GM21723 (cell line): ENCODE results near the gene MBD3L3.
"Not testable (repeated sequence)": the region's sequence is repeated elsewhere in the genome, so short reads cannot be mapped to it uniquely, and the experiment has no call there.

ENCODE experiments used
- ATAC-seq: cut with Tn5 transposase; IDR thresholded peaks from one replicate; pipeline ENCODE4 v1.9.1; 2021; ENCODE audit warnings: mild to moderate bottlenecking, moderate library complexity; ENCODE audit not compliant: unreplicated experiment

The MBD3L3 gene

DNA sequence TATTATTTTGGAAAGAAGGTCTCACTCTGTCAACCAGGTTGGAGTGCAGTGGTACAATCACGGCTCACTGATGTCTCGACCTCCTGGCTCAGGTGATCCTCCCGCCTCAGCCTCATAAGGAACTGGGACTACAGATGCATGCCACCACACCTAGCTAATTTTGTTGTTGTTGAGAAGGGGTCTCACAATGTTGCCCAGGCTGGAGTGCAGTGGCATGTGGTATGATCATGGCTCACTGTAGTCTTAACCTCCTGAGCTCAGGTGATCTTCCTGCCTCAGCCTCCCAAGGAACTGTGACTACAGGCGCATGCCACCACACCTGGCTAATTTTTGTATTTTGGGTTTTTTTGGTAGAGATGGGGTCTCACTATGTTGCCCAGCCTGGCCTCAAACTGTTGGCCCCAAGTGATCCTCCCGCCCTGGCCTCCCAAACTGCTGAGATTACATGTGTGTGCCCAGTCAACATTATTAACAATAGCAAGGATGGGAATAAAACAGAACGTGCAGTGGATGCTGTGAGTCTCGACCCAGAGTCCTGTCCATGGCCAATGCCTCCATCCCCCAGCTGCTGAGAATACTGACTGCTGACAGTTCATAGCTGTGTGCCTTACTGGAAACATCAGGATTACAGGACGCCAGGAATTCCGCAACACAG, 5.4 kb upstream of the MBD3L3 start:
- no peak for ATAC-seq

DNA sequence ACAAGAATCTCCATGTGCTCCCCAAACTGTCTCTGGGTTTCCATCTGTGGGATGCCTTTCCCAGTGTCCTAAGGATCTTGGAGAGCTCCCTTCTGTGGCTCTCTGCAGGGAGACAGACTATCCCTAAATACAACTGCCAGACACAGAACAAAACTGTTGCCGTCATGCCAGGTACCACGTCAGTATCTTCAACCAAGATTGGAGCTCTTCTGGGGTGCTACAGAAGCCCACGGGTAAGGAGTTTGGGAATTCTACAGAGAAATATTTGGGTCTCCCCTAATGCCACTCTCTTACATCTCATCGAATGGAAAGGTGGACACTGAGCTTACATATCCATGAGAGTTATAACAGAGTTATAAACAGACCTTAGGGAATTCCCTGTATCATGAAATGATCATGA, 4.9 kb upstream of the MBD3L3 start:
- ATAC-seq = no peak

DNA sequence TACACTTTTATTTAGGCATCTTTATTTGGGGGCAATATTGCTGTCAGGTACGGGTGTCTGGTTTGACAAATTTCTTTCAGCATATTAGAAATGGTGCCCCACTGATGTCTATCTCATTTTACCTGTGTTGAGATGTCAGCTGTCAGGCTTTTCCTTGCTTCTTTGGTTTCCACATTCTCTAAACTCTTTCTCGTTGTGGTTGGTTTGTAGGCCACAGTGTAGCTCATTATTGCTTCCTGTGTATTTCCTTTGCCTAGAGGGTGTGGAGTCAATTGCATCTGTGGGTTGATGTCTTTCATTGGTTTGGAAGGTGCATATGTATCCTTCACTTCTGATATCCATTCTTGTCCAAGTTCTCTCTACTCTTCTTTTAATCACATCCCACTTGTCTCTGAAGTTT, 1.5 kb upstream of the MBD3L3 start:
- not testable (repeated sequence) for ATAC-seq

DNA sequence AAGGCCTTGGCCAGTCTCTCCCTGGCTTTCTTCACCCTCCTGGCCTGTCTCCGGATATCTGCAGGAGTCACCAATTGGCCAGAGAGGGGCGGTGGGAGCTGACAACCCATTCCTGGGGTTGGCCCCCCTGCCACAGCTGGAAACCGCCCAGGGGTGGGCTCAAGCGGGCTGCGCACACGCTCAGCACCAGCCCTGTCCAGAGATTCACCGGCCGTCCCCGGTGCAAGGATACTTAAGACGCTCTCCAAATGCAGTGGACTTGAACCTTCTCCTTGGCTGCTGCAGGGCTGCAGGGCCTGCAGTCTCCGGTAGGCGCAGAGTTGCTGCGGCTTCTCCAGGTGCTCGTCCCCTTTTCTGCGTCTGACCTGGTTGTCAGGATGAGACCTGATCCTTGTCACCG, 2.1 kb downstream of the MBD3L3 start:
- not testable (repeated sequence) for ATAC-seq

DNA sequence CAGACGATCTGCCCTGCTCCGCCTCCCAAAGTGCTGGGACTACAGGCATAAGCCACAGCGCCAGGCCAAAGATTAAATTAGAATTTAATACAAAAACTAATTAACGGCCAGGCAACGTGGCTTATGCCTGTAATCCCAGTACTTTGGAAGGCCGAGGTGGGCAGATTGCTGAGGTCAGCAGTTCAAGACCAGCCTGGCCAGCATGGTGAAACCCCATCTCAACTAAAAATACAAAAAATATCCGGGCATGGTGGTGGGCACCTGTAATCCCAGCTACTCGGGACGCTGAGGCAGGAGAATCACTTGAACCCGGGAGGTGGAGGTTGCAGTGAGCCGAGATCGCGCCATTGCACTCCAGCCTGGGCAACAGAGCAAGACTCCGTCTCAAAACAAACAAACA, 2.8 kb downstream of the MBD3L3 start:
- ATAC-seq = not testable (repeated sequence)

DNA sequence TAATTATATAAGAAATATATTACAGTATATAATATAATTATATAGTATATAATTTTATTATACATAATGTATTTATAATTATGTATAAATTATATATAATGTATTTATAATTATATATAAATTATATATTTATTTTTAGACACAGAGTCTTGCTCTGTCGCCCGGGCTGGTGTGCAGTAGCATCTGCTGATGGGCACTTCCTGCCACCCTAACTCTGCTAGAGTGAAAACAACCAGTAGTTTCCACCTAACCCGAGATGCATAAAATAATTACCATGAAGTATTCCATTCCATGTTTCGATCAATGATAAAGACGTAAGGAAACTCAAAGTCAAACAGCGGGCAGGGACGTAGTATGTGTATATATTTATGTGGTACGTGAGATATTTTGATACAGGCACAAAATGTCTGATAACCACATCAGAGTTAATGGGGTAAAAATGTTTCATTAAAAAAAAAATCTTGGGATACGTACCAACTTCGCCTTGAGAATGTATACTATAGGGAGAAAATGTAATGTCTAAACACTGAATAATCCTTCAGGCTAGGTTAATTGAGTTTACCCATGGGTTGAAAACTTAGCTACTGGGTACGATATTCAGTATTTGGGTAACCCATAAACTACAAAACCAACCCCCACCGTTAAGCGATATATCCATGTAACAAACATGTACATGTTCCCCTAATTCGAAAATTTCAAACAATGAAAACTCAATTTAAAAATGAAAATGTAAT, 3.7 kb downstream of the MBD3L3 start:
- not testable (repeated sequence) for ATAC-seq

DNA sequence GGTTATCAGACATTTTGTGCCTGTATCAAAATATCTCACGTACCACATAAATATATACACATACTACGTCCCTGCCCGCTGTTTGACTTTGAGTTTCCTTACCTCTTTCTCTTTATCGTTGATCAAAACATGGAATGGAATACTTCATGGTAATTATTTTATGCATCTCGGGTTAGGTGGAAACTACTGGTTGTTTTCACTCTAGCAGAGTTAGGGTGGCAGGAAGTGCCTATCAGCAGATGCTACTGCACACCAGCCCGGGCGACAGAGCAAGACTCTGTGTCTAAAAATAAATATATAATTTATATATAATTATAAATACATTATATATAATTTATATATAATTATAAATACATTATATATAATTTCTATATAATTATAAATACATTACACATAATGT, 5.6 kb downstream of the MBD3L3 start:
- not testable (repeated sequence) for ATAC-seq

DNA sequence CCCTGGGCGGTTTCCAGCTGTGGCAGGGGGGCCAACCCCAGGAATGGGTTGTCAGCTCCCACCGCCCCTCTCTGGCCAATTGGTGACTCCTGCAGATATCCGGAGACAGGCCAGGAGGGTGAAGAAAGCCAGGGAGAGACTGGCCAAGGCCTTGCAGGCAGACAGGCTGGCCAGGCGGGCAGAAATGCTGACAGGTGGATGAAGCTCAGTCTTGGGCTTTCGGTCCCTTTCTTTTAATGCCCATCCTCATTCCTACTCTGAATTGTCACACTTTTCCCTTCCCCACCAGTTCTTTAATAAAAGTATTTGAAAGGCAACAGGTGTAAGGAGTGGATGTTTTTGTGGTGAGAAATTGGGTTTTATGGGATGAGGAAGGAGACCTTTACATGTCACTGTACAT, 7.1 kb downstream of the MBD3L3 start:
- not testable (repeated sequence) for ATAC-seq

DNA sequence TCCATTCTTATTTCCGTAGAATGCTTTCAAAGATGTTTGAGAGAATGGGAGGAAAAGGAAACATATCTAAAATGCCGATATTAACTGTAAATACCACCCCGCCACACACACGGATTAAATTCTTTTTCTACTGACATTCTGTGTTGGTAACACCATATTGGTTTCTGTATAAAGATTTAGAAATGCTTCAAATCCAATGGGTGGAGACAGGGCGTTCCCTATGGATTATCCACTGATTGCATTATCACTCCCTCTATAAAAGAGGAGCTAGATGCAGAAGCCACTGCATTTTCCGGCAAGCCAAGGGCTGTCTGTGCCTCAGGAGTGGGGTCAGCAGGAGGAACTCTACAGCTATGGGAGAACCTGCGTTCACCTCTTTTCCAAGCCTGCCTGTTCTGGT, 9.5 kb downstream of the MBD3L3 start, which contains the start of gene MBD3L2:
Gene MBD3L2, plus strand, starts transcription at position 301 of the 400 bp plus-strand sequence. Its CDS starts 53 bp downstream, at position 354.
- not testable (repeated sequence) for ATAC-seq

DNA sequence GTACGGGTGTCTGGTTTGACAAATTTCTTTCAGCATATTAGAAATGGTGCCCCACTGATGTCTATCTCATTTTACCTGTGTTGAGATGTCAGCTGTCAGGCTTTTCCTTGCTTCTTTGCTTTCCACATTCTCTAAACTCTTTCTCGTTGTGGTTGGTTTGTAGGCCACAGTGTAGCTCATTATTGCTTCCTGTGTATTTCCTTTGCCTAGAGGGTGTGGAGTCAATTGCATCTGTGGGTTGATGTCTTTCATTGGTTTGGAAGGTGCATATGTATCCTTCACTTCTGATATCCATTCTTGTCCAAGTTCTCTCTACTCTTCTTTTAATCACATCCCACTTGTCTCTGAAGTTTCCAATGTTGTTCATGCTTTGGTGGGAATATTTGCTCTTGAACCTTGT, 16.9 kb downstream of the MBD3L3 start:
- not testable (repeated sequence) for ATAC-seq

DNA sequence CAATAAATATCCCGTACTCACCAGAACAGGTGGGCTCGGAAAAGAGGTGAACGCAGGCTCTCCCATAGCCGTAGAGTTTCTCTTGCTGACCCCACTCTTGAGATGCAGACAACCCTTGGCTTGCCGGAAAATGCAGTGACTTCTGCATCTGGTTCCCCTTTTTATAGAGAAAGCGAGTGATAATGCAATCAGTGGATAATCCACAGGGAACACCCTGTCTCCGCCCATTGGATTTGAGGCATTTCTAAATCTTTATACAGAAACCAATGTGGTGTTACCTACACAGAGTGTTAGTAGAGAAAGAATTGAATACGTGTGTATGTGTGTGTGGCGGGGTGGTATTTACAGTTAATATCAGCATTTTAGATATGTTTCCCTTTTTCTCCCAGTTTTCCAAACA, 18.4 kb downstream of the MBD3L3 start, which contains the start of gene MBD3L4:
Gene MBD3L4, minus strand, starts transcription at position 101 of the 400 bp plus-strand sequence. Its CDS starts 35 bp downstream, at position 66.
- not testable (repeated sequence) for ATAC-seq

DNA sequence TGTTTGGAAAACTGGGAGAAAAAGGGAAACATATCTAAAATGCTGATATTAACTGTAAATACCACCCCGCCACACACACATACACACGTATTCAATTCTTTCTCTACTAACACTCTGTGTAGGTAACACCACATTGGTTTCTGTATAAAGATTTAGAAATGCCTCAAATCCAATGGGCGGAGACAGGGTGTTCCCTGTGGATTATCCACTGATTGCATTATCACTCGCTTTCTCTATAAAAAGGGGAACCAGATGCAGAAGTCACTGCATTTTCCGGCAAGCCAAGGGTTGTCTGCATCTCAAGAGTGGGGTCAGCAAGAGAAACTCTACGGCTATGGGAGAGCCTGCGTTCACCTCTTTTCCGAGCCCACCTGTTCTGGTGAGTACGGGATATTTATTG, 28.2 kb downstream of the MBD3L3 start, which contains the start of gene MBD3L5:
Gene MBD3L5, plus strand, starts transcription at position 301 of the 400 bp plus-strand sequence. Its CDS starts 34 bp downstream, at position 335.
- ATAC-seq = not testable (repeated sequence)

DNA sequence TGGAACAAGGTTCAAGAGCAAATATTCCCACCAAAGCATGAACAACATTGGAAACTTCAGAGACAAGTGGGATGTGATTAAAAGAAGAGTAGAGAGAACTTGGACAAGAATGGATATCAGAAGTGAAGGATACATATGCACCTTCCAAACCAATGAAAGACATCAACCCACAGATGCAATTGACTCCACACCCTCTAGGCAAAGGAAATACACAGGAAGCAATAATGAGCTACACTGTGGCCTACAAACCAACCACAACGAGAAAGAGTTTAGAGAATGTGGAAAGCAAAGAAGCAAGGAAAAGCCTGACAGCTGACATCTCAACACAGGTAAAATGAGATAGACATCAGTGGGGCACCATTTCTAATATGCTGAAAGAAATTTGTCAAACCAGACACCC, 29.7 kb downstream of the MBD3L3 start:
- not testable (repeated sequence) for ATAC-seq

DNA sequence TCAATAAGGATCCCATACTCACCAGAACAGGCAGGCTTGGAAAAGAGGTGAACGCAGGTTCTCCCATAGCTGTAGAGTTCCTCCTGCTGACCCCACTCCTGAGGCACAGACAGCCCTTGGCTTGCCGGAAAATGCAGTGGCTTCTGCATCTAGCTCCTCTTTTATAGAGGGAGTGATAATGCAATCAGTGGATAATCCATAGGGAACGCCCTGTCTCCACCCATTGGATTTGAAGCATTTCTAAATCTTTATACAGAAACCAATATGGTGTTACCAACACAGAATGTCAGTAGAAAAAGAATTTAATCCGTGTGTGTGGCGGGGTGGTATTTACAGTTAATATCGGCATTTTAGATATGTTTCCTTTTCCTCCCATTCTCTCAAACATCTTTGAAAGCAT, 37.1 kb downstream of the MBD3L3 start, which contains the start of gene MBD3L2B:
Gene MBD3L2B, minus strand, starts transcription at position 101 of the 400 bp plus-strand sequence. Its CDS starts 34 bp downstream, at position 67.
- not testable (repeated sequence) for ATAC-seq

DNA sequence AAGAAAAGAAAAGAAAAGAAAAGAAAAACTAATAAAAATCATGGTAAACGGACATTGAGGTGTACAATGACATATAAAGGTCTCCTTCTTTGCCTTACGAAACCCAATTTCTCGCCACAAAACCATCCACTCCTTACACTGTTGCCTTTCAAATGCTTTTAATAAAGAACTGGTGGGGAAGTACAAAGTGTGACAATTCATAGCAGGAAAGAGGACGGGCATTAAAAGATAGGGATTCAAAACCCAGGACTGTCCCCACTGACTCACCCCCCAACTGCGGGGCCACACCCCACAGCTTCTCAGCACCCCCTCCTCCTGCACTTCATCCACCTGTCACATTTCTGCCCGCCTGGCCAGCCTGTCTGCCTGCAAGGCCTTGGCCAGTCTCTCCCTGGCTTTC, 39.6 kb downstream of the MBD3L3 start:
- no peak for ATAC-seq

DNA sequence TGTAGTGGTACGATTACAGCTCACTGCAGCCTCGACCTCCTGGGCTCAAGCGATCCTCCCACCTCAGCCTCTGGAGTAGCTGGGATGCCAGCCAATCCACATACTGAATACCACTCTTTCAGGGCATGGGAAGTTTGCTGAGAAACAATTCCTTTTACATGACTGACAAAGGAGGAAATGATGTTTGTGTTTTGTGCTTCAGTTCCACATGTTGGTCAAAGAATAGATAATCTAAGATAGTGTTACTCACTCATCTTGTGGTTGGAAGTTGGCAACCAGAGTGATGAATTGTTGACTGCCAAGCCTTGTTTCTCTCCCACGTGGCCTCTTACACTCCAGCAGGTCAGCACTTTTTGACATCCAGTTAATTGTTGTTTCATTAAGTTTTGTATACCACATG, 44.8 kb downstream of the MBD3L3 start:
- no peak for ATAC-seq

DNA sequence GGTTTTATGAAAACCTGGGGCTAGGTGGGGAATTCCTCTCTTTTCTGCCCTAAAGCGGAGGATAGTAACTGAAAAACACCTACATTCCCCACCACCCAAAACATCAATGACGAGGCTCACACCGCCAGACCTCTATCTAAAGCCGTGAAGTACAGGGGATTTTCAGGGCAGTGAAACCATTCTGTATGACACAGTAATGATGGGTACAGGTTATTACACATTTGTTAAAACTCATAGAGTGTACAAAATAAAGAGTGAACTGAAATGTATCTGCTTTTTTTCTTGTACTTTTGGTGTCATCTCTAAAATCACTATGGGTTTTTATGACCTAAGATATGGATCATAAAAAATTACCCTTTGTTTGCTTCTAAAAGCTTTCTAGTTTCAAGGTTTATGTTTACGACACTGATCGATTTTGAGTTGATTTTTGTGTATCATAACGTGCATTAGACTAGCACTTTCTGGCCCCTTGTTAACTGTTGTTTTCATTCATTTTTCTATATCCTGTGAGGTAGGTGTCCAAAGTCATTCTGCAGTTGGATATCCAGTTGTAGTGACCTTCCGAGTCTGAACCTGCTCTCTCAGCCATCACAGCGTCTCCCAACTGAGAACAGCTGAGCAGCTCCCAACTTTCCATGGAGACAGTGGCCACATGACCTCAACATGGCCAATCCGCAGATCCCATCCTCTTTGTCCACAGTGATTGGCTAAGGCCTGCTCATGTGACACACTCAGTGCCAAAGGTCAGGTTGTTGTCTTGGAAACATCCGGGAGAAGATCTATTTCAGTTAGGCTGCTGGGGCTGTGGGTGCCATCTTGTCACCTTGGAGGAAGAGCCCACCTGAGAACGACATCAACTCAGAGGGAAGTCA, 47.5 kb downstream of the MBD3L3 start:
- ATAC-seq = no peak

DNA sequence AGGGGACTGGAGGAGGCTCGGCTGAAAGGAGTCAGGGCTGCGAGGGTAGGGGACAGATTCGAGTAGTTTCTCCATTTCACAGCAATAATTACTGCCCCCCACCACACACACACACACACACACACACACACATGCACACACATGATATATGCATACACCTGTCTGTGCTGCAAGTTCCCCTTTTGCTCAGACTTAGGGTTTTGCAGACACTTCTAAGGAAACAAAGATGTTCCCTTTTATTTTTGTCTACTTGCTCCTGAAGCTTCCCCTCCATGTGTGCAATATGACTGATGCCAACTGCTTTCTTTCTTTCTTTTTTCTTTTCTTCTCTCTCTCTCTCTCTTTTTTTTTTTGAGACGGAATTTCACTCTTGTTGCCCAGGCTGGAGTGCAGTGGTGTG, 50.6 kb downstream of the MBD3L3 start:
- no peak for ATAC-seq
